Renal cortical epithelial cell (primary cell): Measurements from ENCODE around the gene THOC6. TPM values are rescaled to one million over a fixed set of nuclear protein-coding genes. Genes with fewer than 3 reads are reported as not detected.

Experiments used
- DNase-seq: peaks from one replicate; pipeline ENCODE4 v3.0.0-alpha.2; 2011; ENCODE audit warnings: low read depth
- total RNA-seq: library from RNA; depleted of rRNA; stranded (reverse); fragments of >200 nt; gene quantifications from 2 replicates; pipeline ENCODE4 v1.2.3, GENCODE V29; 2014

The THOC6 gene
- total RNA-seq, 1 donor from 2014 or later, result 13.5 TPM

- DNase-seq, result no peak
Observed at GRCh38 chr16:2991566-2992261, 32.1 kb upstream of the THOC6 start.

GRCh38 chr16:2992383-2993081 is 31.3 kb upstream of the THOC6 start:
- DNase-seq, result no peak

- DNase-seq, result no peak
Observed at GRCh38 chr16:2996298-2996697, 27.5 kb upstream of the THOC6 start.

GRCh38 chr16:2999929-3000328 is 23.9 kb upstream of the THOC6 start:
- no peak for DNase-seq

- no peak for DNase-seq
Observed at GRCh38 chr16:3000540-3000939, 23.3 kb upstream of the THOC6 start.

GRCh38 chr16:3001316-3001715 is 22.5 kb upstream of the THOC6 start:
- no peak for DNase-seq

GRCh38 chr16:3003582-3004270 is 20.1 kb upstream of the THOC6 start:
- peak; percentile 96 for DNase-seq

- DNase-seq, result no peak
Observed at GRCh38 chr16:3004319-3004718, 19.5 kb upstream of the THOC6 start.

GRCh38 chr16:3004781-3005284 is 19.0 kb upstream of the THOC6 start:
- DNase-seq, result no peak

GRCh38 chr16:3007059-3007956 is 16.5 kb upstream of the THOC6 start:
- DNase-seq, result no peak

- no peak for DNase-seq
Observed at GRCh38 chr16:3007957-3008689, 15.7 kb upstream of the THOC6 start.

- DNase-seq, result no peak
Observed at GRCh38 chr16:3008690-3009037, 15.2 kb upstream of the THOC6 start.

- DNase-seq, result peak; percentile 23
Observed at GRCh38 chr16:3009568-3010390, 14.1 kb upstream of the THOC6 start.

GRCh38 chr16:3010510-3010909 is 13.3 kb upstream of the THOC6 start:
- no peak for DNase-seq

GRCh38 chr16:3012246-3012645 is 11.6 kb upstream of the THOC6 start:
- DNase-seq, result no peak

GRCh38 chr16:3012828-3013420 is 10.9 kb upstream of the THOC6 start, which contains the start of gene CLDN9:
Gene CLDN9, plus strand, starts transcription at chr16:3012923. Its CDS starts 440 bp downstream, at chr16:3013363.
- DNase-seq, result no peak

- DNase-seq, result no peak
Observed at GRCh38 chr16:3013491-3013951, 10.3 kb upstream of the THOC6 start.

- DNase-seq, result no peak
Observed at GRCh38 chr16:3013998-3014690, 9.7 kb upstream of the THOC6 start.

GRCh38 chr16:3014971-3015370 is 8.9 kb upstream of the THOC6 start:
- no peak for DNase-seq
